HCT116 (cell line): ENCODE data around the gene KRTAP13-4. TPM values are rescaled to one million over a fixed set of nuclear protein-coding genes. Genes with fewer than 3 reads are reported as not detected.

Experiments
- ATAC-seq: fragments of 200-7000 bp; cut with Tn5 transposase; 2 replicates; pipeline ENCODE4 v1.9.1; 2020; ENCODE audit warnings: mild to moderate bottlenecking, moderate library complexity
- BruUV-seq: library from RNA; stranded (reverse); fragments of 400-500 nt; replicated peaks from 2 replicates; lab custom pipeline; 2021; lab: Mats Ljungman, UMichigan
- CTCF ChIA-PET: fragments of 300-600 bp; sonication (Branson Sonifier 250); formaldehyde crosslinking; loops from one replicate; lab custom pipeline; 2021; ENCODE audit warnings: antibody characterized with exemption; lab: Charles Lee
- POLR2A ChIA-PET: fragments of 300-600, 350-600 bp; sonication (Branson Sonifier 250); formaldehyde crosslinking; loops from one replicate; lab custom pipeline; 2021; ENCODE audit warnings: antibody characterized with exemption; lab: Charles Lee
- RAD21 ChIA-PET, 2 experiments: fragments of 300-600 bp; sonication (Branson Sonifier 250); formaldehyde crosslinking; loops; one replicate each; lab custom pipeline; 2023; ENCODE audit warnings: low total read pairs in 2 of 2; ENCODE audit not compliant: uncharacterized antibody in 2 of 2, unreplicated experiment in 2 of 2, low non-redundant PET in 1 of 2; lab: Charles Lee
- DNase-seq: peaks from one replicate; pipeline ENCODE4 v3.0.0-alpha.2; 2010; ENCODE audit warnings: low read depth, low spot score
- H2AFZ ChIP-seq: fragments of 200-600 bp; shearing (Covaris generic), sonication (generic); 2 replicates; pipeline ENCODE4 v1.6.1; 2017; ENCODE audit warnings: low read depth, mixed run types, mixed read lengths, antibody characterized with exemption, low read length; ENCODE audit not compliant: poor library complexity, severe bottlenecking
- H3K27ac ChIP-seq: 2 replicates; pipeline ENCODE4 v1.5.1; 2012; ENCODE audit warnings: low read depth, low read length
- H3K27me3 ChIP-seq: fragments of 200-600 bp; sonication (generic); 2 replicates; pipeline ENCODE4 v1.6.1; 2016; ENCODE audit warnings: mixed run types, low read length, mixed read lengths; ENCODE audit not compliant: insufficient read depth
- H3K36me3 ChIP-seq, 2 experiments: fragments of 200-500 bp in 1 of 2; fragments of 200-600 bp in 1 of 2; sonication (Bioruptor generic) in 1 of 2; sonication (generic) in 1 of 2; 2 replicates each; pipeline versions ENCODE4 v1.5.1 to v1.6.1; 2014 to 2016; ENCODE audit warnings: low read length in 2 of 2, inconsistent platforms in 1 of 2, mixed read lengths in 1 of 2, mixed run types in 1 of 2; ENCODE audit not compliant: insufficient read depth in 2 of 2, control insufficient read depth in 1 of 2
- H3K4me1 ChIP-seq, 2 experiments: fragments of 200-600 bp in 1 of 2; sonication (generic) in 1 of 2; 2 replicates each; pipeline versions ENCODE4 v1.5.1 to v1.6.1; 2012 to 2017; ENCODE audit warnings: low read length in 2 of 2, inconsistent platforms in 1 of 2, mild to moderate bottlenecking in 1 of 2, mixed read lengths in 1 of 2, mixed run types in 1 of 2, moderate library complexity in 1 of 2; ENCODE audit not compliant: insufficient read depth in 2 of 2, control insufficient read depth in 1 of 2
- H3K4me2 ChIP-seq: fragments of 200-600 bp; sonication (generic); 2 replicates; pipeline ENCODE4 v1.6.1; 2017; ENCODE audit warnings: mixed run types, low read length, mixed read lengths
- H3K4me3 ChIP-seq, 2 experiments: fragments of 200-600 bp in 1 of 2; sonication (generic) in 1 of 2; replicated peaks in 1 of 2; 2 replicates each; pipeline ENCODE4 v1.5.1; 2011 to 2016; ENCODE audit warnings: low read length in 2 of 2, control low read depth in 1 of 2, low read depth in 1 of 2, mild to moderate bottlenecking in 1 of 2, mixed read lengths in 1 of 2, mixed run types in 1 of 2
- H3K79me2 ChIP-seq: fragments of 200-600 bp; sonication (generic); 2 replicates; pipeline ENCODE4 v1.6.1; 2017; ENCODE audit warnings: mild to moderate bottlenecking, mixed run types, low read length, moderate library complexity, mixed read lengths; ENCODE audit not compliant: insufficient read depth
- H3K9ac ChIP-seq: fragments of 200-600 bp; sonication (generic); 2 replicates; pipeline ENCODE4 v1.6.1; 2016; ENCODE audit warnings: low read length, mixed read lengths
- H3K9me2 ChIP-seq: fragments of 200-600 bp; sonication (generic), shearing (Covaris generic); 2 replicates; pipeline ENCODE4 v1.6.1; 2017; ENCODE audit warnings: mixed run types, mild to moderate bottlenecking, moderate library complexity; ENCODE audit not compliant: insufficient read depth
- H3K9me3 ChIP-seq, 2 experiments: fragments of 200-500 bp in 1 of 2; fragments of 200-600 bp in 1 of 2; sonication (Bioruptor generic) in 1 of 2; sonication (generic) in 1 of 2; 2 replicates each; pipeline ENCODE4 v1.6.1; 2014 to 2017; ENCODE audit warnings: low read length in 2 of 2, mixed read lengths in 2 of 2, inconsistent platforms in 1 of 2, low read depth in 1 of 2, mild to moderate bottlenecking in 1 of 2, mixed run types in 1 of 2, moderate library complexity in 1 of 2; ENCODE audit not compliant: control insufficient read depth in 1 of 2, insufficient read depth in 1 of 2
- H4K20me1 ChIP-seq: fragments of 200-600 bp; sonication (generic), shearing (Covaris generic); 2 replicates; pipeline ENCODE4 v1.6.1; 2017; ENCODE audit warnings: mixed run types, mild to moderate bottlenecking, moderate library complexity; ENCODE audit not compliant: insufficient read depth
- CEBPB ChIP-seq: IDR thresholded peaks from 2 replicates; pipeline ENCODE4 v1.6.1; 2012; ENCODE audit warnings: low read depth
- EZH2phosphoT487 ChIP-seq: fragments of 200-600 bp; IDR thresholded peaks from 2 replicates; pipeline ENCODE4 v1.6.1; 2018; ENCODE audit warnings: antibody characterized with exemption, borderline replicate concordance
- FOSL1 ChIP-seq: IDR thresholded peaks from 2 replicates; pipeline ENCODE4 v1.6.1; 2012; ENCODE audit warnings: low read depth
- JUND ChIP-seq: IDR thresholded peaks from 2 replicates; pipeline ENCODE4 v1.6.1; 2012
- POLR2A ChIP-seq: IDR thresholded peaks from 2 replicates; pipeline ENCODE4 v1.7.0; 2011; ENCODE audit warnings: borderline replicate concordance; ENCODE audit not compliant: insufficient read depth, insufficient read length; ENCODE audit errors: extremely low read depth
- POLR2AphosphoS5 ChIP-seq: IDR thresholded peaks from 2 replicates; pipeline ENCODE4 v1.6.1; 2011; ENCODE audit warnings: mild to moderate bottlenecking, low read depth, low read length, moderate library complexity
- RAD21 ChIP-seq: IDR thresholded peaks from 2 replicates; pipeline ENCODE4 v1.6.1; 2012; ENCODE audit warnings: low read depth, mild to moderate bottlenecking
- SIN3A ChIP-seq: IDR thresholded peaks from 2 replicates; pipeline ENCODE4 v1.6.1; 2012; ENCODE audit warnings: low read depth
- SP1 ChIP-seq: IDR thresholded peaks from 2 replicates; pipeline ENCODE4 v1.6.1; 2012; ENCODE audit warnings: low read depth
- SRF ChIP-seq: IDR thresholded peaks from 2 replicates; pipeline ENCODE4 v1.6.1; 2012; ENCODE audit warnings: low read depth
- ZNF274 ChIP-seq: fragments of 200-500 bp; sonication (Bioruptor generic); IDR thresholded peaks from 2 replicates; pipeline ENCODE4 v1.6.1; 2014; ENCODE audit warnings: mild to moderate bottlenecking, low read depth, low read length, inconsistent platforms
- intact Hi-C: fragments of 100-400 bp; cut with micrococcal nuclease; formaldehyde crosslinking; loops from 2 replicates; pipeline ENCODE4 v1.10.0; 2022
- total RNA-seq: library from RNA; stranded (reverse); gene quantifications from one replicate; pipeline ENCODE4 v1.2.1, GENCODE V29; 2021; ENCODE audit not compliant: unreplicated experiment
- TF ChIP-seq, protein P1 (sequence below): IDR thresholded peaks from 2 replicates; pipeline ENCODE4 v1.6.1; 2011; ENCODE audit warnings: mild to moderate bottlenecking, low read length, moderate library complexity; ENCODE audit not compliant: insufficient replicate concordance; ENCODE audit errors: extremely low read depth
- TF ChIP-seq, protein P2 (sequence below), 3 experiments: fragments of 200-600 bp in 1 of 3; sonication (generic) in 1 of 3; IDR thresholded peaks in 2 of 3; conservative IDR thresholded peaks in 1 of 3; 2 replicates each; pipeline ENCODE4 v1.5.1; 2012 to 2017; ENCODE audit warnings: low read depth in 2 of 3, low read length in 2 of 3, antibody characterized with exemption in 1 of 3, borderline replicate concordance in 1 of 3, control low read depth in 1 of 3, mild to moderate bottlenecking in 1 of 3, mixed read lengths in 1 of 3, mixed run types in 1 of 3, moderate library complexity in 1 of 3; ENCODE audit not compliant: insufficient read depth in 1 of 3
- TF ChIP-seq, protein P3 (sequence below): IDR thresholded peaks from 2 replicates; pipeline ENCODE4 v1.6.1; 2012
- TF ChIP-seq, protein P4 (sequence below): IDR thresholded peaks from 2 replicates; pipeline ENCODE4 v1.6.1; 2012
- TF ChIP-seq, protein P5 (sequence below): IDR thresholded peaks from 2 replicates; pipeline ENCODE4 v1.6.1; 2012; ENCODE audit warnings: low read depth

Gene KRTAP13-4
- total RNA-seq, 1 experiment from 2014 or later: not detected

DNA sequence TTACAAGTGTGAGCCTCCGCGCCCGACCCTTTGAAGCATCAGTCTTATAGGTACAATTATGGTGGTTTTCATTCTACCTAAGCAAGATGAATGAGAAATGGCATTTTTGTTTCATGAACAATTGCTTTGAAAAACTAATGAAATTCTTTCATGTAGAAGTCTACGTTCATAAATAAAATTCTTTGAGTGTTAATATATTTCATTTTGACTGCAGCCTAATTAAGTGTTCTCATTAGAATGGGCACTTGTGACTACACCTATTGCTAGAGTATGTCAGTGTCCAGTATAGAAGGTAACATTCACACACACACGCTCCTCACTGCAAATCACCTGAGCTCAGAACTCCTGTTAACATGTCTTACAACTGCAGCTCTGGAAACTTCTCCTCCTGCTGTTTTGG lies 10.0 kb downstream of the KRTAP13-4 start, which contains the start of gene KRTAP15-1:
KRTAP15-1 (plus strand) TSS at position 301 of the 400 bp plus-strand sequence; CDS start at position 354, 53 bp downstream.
- RAD21 ChIA-PET: no interaction called here
- intact Hi-C loops: no loop called here
- Histone ChIP-seq H3K4me3 (no peak within 1 kb of the TSS), H3K27me3 (no peaks in the 10 kb centered on the region), H2AFZ (no peak within 1 kb of the TSS), H3K9me2 (no peaks in the 10 kb centered on the region), H3K36me3 (no peaks in the 10 kb centered on the region), H3K79me2 (no peaks in the 10 kb centered on the region), H3K4me2 (no peak within 1 kb of the TSS), H3K4me1 (no peaks in the 10 kb centered on the region), H3K9ac (no peak within 1 kb of the TSS), H4K20me1 (no peaks in the 10 kb centered on the region), H3K9me3 (peaks cover 20 to 22% of the 10 kb centered on the region in 2 experiments; a peak in 2 of 4 replicates), H3K27ac (no peak within 1 kb of the TSS)
- CTCF ChIA-PET: no interaction called here
- no TSS peak for BruUV-seq
- TF ChIP-seq SIN3A (no peak), EZH2phosphoT487 (no peak), FOSL1 (no peak), SP1 (no peak), POLR2A (no peak), SRF (no peak), POLR2AphosphoS5 (no peak), RAD21 (no peak), CEBPB (no peak), JUND (no peak), ZNF274 (no peak)
- TF ChIP-seq, protein P1, sequence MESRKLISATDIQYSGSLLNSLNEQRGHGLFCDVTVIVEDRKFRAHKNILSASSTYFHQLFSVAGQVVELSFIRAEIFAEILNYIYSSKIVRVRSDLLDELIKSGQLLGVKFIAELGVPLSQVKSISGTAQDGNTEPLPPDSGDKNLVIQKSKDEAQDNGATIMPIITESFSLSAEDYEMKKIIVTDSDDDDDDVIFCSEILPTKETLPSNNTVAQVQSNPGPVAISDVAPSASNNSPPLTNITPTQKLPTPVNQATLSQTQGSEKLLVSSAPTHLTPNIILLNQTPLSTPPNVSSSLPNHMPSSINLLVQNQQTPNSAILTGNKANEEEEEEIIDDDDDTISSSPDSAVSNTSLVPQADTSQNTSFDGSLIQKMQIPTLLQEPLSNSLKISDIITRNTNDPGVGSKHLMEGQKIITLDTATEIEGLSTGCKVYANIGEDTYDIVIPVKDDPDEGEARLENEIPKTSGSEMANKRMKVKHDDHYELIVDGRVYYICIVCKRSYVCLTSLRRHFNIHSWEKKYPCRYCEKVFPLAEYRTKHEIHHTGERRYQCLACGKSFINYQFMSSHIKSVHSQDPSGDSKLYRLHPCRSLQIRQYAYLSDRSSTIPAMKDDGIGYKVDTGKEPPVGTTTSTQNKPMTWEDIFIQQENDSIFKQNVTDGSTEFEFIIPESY: no peak
- TF ChIP-seq, protein P2, sequence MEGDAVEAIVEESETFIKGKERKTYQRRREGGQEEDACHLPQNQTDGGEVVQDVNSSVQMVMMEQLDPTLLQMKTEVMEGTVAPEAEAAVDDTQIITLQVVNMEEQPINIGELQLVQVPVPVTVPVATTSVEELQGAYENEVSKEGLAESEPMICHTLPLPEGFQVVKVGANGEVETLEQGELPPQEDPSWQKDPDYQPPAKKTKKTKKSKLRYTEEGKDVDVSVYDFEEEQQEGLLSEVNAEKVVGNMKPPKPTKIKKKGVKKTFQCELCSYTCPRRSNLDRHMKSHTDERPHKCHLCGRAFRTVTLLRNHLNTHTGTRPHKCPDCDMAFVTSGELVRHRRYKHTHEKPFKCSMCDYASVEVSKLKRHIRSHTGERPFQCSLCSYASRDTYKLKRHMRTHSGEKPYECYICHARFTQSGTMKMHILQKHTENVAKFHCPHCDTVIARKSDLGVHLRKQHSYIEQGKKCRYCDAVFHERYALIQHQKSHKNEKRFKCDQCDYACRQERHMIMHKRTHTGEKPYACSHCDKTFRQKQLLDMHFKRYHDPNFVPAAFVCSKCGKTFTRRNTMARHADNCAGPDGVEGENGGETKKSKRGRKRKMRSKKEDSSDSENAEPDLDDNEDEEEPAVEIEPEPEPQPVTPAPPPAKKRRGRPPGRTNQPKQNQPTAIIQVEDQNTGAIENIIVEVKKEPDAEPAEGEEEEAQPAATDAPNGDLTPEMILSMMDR (IDR thresholded peaks at IDR 0.05 in 2 of 3, conservative IDR thresholded peaks at IDR 0.05 in 1 of 3; ENCODE audit: borderline replicate concordance in 1 of 3, insufficient read depth in 1 of 3, low read depth in 2 of 3, low read length in 2 of 3): no peak
- TF ChIP-seq, protein P3, sequence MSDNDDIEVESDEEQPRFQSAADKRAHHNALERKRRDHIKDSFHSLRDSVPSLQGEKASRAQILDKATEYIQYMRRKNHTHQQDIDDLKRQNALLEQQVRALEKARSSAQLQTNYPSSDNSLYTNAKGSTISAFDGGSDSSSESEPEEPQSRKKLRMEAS: no peak
- TF ChIP-seq, protein P4, sequence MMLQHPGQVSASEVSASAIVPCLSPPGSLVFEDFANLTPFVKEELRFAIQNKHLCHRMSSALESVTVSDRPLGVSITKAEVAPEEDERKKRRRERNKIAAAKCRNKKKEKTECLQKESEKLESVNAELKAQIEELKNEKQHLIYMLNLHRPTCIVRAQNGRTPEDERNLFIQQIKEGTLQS: no peak
- TF ChIP-seq, protein P5, sequence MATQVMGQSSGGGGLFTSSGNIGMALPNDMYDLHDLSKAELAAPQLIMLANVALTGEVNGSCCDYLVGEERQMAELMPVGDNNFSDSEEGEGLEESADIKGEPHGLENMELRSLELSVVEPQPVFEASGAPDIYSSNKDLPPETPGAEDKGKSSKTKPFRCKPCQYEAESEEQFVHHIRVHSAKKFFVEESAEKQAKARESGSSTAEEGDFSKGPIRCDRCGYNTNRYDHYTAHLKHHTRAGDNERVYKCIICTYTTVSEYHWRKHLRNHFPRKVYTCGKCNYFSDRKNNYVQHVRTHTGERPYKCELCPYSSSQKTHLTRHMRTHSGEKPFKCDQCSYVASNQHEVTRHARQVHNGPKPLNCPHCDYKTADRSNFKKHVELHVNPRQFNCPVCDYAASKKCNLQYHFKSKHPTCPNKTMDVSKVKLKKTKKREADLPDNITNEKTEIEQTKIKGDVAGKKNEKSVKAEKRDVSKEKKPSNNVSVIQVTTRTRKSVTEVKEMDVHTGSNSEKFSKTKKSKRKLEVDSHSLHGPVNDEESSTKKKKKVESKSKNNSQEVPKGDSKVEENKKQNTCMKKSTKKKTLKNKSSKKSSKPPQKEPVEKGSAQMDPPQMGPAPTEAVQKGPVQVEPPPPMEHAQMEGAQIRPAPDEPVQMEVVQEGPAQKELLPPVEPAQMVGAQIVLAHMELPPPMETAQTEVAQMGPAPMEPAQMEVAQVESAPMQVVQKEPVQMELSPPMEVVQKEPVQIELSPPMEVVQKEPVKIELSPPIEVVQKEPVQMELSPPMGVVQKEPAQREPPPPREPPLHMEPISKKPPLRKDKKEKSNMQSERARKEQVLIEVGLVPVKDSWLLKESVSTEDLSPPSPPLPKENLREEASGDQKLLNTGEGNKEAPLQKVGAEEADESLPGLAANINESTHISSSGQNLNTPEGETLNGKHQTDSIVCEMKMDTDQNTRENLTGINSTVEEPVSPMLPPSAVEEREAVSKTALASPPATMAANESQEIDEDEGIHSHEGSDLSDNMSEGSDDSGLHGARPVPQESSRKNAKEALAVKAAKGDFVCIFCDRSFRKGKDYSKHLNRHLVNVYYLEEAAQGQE: no peak
- no peak for ATAC-seq
- POLR2A ChIA-PET: no interaction called here
- no peak for DNase-seq
